Fibroblast of mammary gland (primary cell): Measurements from ENCODE around the gene CATSPERD.

Source experiments
- DNase-seq: peaks from one replicate; pipeline ENCODE4 v3.0.0-alpha.2; 2010; ENCODE audit warnings: low read depth
- H3K4me3 ChIP-seq: 2 replicates; pipeline ENCODE4 v1.5.1; 2011; ENCODE audit warnings: low read depth, mild to moderate bottlenecking, low read length, moderate library complexity; ENCODE audit not compliant: control insufficient read depth
- CTCF ChIP-seq: conservative IDR thresholded peaks from 2 replicates; pipeline ENCODE4 v1.5.1; 2011; ENCODE audit warnings: low read depth, low read length, inconsistent platforms; ENCODE audit not compliant: control insufficient read depth, insufficient read depth

The CATSPERD gene

GRCh38 chr19:5827891-5828660 lies 107.6 kb downstream of the CATSPERD start:
- H3K4me3 ChIP-seq: peak overlapping the region; percentile 81
- no peak for TF ChIP-seq CTCF
- DNase-seq: peak; percentile 90
